ENCODE measurements around the gene CFAP45. TPM values are rescaled to one million over a fixed set of nuclear protein-coding genes. Genes with fewer than 3 reads are reported as not detected.

The CFAP45 gene, protein sequence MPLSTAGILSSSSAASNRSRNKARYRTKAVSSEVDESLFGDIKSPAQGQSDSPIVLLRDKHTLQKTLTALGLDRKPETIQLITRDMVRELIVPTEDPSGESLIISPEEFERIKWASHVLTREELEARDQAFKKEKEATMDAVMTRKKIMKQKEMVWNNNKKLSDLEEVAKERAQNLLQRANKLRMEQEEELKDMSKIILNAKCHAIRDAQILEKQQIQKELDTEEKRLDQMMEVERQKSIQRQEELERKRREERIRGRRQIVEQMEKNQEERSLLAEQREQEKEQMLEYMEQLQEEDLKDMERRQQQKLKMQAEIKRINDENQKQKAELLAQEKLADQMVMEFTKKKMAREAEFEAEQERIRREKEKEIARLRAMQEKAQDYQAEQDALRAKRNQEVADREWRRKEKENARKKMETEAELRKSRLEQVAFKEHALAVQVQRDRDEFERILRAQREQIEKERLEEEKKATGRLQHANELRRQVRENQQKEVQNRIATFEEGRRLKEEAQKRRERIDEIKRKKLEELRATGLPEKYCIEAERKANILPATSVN
- total RNA-seq (2021; fragmentation: NEBNext Ultra II Directional; extraction: Animal tissue kit (Norgen Biotek cat#: 25700)) = 1 to 10 TPM in 4 of 6 experiments, under 1 TPM in 2; 0.94 to 2.5 (median 1.2) TPM
- long read RNA-seq = 0 reads

- peaks cover 22% of the 10 kb centered on the region for H3K4me1 Mint-ChIP-seq (ENCODE audit: low read depth)
- no peaks in the 10 kb centered on the region for H3K27me3 Mint-ChIP-seq (ENCODE audit: insufficient read depth)
- DNase-seq = no peak
- peaks cover 8% of the 10 kb centered on the region for H3K36me3 Mint-ChIP-seq (ENCODE audit: low read depth)
- no peak within 1 kb of the TSS for H3K4me3 Mint-ChIP-seq
- peak within 1 kb of the TSS; percentile 77 for H3K27ac Mint-ChIP-seq
- peaks cover 6% of the 10 kb centered on the region for H3K9me3 Mint-ChIP-seq
- no peak for TF ChIP-seq CTCF (IDR thresholded peaks at IDR 0.05)
Observed at GRCh38 chr1:159900086-159900680, at the start of gene CFAP45. CFAP45 (minus strand) TSS chr1:159900165; CDS start chr1:159900098, 67 bp downstream.

GRCh38 chr1:159949123-159949522 lies 49.2 kb upstream of the CFAP45 start:
- Mint-ChIP-seq H3K27ac (no peak overlapping the region), H3K4me1 (ENCODE audit: low read depth) (peaks cover 16% of the 10 kb centered on the region), H3K27me3 (ENCODE audit: insufficient read depth) (peaks cover 47% of the 10 kb centered on the region), H3K9me3 (no peaks in the 10 kb centered on the region), H3K4me3 (no peak overlapping the region), H3K36me3 (ENCODE audit: low read depth) (no peaks in the 10 kb centered on the region)
- TF ChIP-seq CTCF (IDR thresholded peaks at IDR 0.05) = no peak
- no peak for DNase-seq

DNA sequence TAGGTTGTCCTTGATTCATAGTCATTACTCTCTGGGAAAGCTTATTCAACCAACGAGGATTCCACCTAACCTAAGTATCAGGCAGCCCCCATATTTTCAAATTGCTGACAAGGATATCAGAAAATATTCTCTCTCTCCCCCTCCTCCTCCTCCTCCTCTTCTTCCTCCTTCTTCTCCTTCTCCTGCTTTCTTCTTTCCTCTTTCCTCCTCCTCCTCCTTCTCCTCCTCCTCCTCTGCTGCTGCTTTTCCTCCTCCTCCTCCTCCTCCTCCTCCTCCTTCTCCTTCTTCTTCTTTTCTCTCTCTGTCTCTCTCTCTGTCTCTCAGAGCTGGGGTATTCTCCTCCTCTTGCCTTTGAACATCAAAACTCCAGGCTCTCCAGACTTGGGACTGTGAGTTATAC lies 48.0 kb upstream of the CFAP45 start:
- Mint-ChIP-seq H3K27me3 (ENCODE audit: insufficient read depth) (peaks cover 48% of the 10 kb centered on the region), H3K4me1 (ENCODE audit: low read depth) (peaks cover 9% of the 10 kb centered on the region; the same call in 1 of the 2 replicates)

DNA sequence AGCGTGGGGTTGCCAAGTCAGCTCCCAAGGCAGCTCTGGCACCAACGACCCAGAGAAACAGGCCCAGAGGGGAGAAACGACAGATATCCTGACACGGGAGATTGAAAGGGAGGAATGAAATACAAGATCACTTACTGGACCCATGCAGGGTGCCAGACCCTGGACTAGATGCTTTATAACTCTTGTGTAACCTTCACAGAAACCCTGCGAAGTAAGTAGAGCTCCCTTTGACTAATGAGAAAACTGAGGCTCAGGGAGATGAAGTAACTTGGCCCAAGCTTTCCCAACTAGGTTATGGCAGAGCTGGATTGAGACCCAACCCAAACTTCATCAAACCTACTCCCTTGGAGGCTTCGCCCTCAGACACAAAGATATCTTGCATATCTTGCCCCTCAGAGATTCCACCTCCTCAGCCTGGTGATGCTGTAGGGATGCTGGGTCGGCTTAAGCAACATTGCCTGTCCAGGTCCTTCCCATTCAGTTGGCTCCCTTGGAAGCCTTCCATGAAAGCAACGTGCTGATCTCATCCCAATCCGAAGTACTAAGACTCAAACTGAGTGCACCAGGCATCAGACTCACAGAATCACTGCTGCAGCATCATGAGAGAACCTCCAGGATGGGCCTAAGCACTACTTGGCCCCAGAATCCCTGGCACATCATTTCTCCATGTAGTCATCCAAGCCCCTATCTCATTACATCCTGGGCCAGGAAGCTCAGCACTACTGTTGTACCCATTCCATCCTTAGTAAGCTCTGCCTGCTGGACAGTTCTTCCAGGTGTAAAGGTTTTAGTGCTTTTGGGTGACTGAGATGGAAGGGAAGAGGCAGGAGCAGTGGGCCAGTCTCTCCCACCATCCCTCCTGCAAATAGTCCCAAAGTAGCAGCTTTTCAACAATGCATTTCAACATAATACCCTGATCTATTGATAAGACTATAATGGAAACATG lies 46.5 kb upstream of the CFAP45 start:
- Mint-ChIP-seq H3K36me3 (ENCODE audit: low read depth) (no peaks in the 10 kb centered on the region), H3K27me3 (ENCODE audit: insufficient read depth) (peaks cover 40% of the 10 kb centered on the region), H3K4me3 (peak overlapping the region; percentile 49; the same call in 1 of the 2 replicates), H3K27ac (no peak overlapping the region), H3K9me3 (no peaks in the 10 kb centered on the region), H3K4me1 (ENCODE audit: low read depth) (peaks cover 9% of the 10 kb centered on the region; the same call in 1 of the 2 replicates)
- no peak for TF ChIP-seq CTCF (IDR thresholded peaks at IDR 0.05)
- no peak for DNase-seq

More for the DNA sequence above, 48.0 kb upstream of the CFAP45 start:
- Mint-ChIP-seq H3K4me3 (no peak overlapping the region), H3K9me3 (no peaks in the 10 kb centered on the region), H3K27ac (no peak overlapping the region), H3K36me3 (ENCODE audit: low read depth) (no peaks in the 10 kb centered on the region)
- DNase-seq = no peak
- TF ChIP-seq CTCF (IDR thresholded peaks at IDR 0.05) = no peak
